Tongue (tissue), 2 donors: ENCODE results near the gene CARNS1. TPM values are rescaled to one million over a fixed set of nuclear protein-coding genes. Genes with fewer than 3 reads are reported as not detected.
A peak's percentile ranks its signal among the peaks of the same experiment; 100 is the strongest.
"Not testable (repeated sequence)": the region's sequence is repeated elsewhere in the genome, so short reads cannot be mapped to it uniquely, and the experiment has no call there.

Experiments used
- DNase-seq: peaks from one replicate; pipeline ENCODE4 v3.0.0-alpha.2; 2015
- total RNA-seq: library from RNA; depleted of rRNA; stranded (reverse); fragments of >200 nt; gene quantifications from one replicate; pipeline ENCODE4 v1.2.3, GENCODE V29; 2014

CARNS1 gene
- total RNA-seq, 1 donor from 2014 or later = 39.0 TPM

DNA sequence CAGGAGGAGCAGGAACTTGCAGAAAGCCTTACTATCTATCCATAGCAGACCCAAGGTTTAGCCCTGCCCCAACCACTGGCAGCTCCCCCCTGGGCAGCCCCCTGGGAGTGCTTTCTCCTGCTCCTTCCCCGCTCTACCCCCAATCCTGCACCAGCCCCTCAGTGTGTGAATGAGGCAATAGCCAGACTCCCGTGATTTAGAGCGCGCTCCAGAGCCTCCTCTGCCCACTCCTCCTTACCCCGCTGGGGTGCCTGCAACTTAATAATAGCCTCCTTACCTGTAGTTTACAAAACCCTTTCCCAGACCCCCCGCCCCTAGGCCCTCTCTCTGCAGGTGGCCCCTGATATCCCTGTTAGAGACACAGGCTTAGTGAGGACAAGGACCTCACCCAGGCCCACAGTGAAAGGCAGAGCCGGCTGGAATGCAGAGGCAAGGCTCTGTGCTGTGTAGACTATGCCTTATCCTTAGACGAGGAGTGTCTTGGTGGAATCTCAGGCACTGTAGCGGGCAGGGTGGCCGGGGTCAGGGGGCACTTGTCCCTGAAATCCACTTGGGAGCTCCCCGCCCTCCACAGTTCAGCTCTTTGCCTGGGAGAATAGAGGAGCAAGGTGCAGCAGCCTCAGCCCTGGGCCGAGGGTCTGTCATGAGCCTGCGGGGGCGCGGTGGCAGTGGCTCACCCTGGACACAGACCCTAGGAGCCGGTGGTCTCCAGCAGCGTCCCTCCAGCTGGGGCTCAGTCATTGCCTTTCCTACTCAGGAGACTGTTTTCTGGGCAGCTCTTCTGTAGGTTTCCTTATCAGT, 4.3 kb upstream of the CARNS1 start:
- no peak for DNase-seq

DNA sequence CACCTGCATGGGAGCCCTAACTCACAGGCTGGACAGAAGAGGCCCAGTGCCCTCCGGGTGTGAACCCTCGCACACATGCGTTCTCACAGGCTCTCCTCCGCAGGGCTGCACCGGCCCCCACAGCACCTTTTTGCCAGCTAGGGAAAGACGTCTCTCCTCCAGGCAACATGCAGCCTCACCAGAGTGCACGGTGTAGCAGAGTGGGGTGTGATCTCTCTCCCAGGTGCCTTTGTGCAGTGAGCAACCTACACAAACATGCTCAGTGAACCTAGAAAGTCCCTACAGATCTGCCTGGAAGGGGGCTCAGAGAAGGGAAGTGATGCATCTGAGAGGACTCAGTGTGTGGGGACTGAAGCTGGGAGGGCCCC, 3.7 kb upstream of the CARNS1 start:
- DNase-seq = no peak

DNA sequence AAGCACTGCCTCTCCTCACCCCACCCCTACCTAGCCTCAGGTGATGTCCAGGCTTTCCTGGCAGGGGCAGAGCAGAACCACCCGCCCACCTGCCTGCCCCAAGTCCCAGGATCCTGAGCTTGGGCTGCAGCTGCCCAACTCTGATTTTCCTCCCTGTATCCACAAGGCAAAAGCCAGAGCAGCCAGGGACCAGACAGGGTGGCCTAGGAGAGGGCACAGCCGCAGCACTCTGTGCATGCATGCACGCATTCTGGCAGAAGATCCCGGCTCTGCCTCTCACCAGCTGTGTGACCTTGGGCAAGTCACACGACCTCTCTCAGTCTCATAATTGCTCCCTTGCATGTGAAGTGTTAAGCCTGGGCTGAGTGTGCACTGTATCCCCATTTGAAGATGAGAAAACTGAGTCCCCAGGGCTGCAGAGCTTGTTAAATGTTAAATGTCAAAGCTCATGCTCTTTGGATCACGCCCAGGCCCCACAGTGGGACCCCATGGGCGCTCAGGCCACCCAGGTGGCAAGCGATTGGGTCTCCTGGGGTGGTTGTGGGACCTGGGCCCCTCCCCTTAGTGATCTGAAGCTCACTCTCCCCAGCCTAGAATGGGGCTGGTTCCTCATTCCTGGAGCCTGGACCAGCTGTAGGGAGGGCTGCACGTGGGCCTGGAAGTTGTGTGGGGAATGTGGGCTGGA, 2.8 kb upstream of the CARNS1 start:
- no peak for DNase-seq

DNA sequence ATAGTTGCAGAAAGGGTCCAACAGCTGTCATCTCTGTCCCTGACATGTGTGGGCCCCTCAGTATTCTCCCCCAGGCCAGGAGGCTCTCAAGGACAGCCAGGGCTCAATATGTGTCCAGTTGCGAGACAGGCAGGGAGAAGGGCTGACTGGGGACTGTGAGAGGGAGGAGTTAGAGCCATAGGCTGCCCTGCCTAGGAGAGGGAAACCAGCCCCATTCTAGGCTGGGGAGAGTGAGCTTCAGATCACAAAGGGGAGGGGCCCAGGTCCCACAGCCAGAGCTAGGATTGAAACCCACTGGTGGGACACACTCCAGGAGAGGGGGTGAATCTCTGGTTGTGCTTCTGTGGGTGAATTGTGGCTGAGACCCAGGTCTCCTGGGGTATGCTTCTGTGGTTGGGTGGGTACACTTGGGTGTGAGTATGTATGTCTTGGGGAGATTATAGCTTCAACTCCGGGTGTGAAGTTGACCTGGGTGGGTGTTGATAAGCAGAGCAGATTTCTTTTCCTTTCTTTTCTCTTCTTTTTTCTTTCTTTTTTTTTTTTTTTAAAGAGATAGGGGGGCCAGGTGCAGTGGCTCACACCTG, 2.1 kb upstream of the CARNS1 start:
- no peak for DNase-seq

DNA sequence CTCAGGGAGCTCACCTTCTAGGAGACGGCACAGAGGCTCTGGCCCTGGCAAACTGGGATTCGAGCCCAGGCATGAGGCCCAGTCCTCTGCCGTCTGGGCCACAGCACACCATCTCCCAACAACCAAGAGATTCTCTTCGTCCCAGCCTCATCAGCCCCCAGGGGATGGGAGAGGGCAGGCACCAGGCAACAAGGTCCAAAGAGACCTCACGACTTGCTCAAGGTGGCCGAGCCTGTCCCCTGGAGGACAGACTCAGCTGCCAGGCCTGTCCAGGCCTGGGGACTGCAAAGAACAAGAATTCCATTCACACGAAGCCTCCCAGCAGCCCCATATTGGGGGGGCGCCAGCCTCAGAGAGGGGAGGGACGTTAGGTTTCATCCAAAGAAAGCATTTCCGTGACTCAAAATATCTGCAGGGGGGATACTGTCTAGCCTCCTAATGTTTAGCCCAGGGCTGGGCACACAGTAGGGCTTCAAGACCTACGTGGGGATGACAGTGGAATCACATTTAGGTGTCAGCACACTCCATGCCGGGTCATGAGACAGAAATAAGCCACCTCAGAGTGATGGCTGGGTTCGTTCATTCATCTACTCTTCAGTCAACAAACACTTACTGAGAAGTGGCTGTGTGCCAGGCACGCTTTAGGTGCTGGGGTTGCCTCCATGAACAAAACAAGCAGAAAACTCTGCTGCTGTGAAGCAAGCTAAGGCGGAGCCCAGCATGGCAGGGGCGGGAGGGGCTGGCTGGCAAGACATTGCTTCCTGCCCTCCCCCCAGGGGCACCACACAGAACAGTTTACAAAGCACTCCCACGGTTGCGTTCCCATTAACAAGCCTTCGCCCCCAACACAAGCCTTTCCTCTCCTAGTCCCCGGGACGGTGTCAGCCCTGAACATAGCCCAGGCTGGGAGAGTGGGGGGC, 1.2 kb downstream of the CARNS1 start:
- peak; percentile 80 for DNase-seq

DNA sequence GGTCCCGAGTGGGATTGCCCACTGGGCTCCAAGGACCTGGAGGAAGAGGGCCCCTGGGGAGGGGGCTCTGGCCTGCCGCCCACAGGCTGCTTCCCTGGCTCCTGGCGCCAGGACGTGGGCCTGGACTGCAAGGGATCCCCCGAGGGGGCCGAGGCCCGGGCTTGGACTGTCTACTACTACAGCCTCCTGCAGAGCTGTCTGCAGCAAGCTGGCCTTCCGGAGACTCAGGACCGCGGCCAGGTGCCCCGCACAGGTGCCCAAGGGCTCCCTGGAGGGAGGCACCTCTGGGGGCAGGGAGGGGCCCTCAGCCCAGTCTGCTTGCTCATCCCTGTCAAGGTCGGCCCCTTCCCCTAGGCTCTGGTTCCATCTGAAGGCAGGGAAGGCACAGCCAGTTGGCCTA, 1.9 kb downstream of the CARNS1 start:
- no peak for DNase-seq

DNA sequence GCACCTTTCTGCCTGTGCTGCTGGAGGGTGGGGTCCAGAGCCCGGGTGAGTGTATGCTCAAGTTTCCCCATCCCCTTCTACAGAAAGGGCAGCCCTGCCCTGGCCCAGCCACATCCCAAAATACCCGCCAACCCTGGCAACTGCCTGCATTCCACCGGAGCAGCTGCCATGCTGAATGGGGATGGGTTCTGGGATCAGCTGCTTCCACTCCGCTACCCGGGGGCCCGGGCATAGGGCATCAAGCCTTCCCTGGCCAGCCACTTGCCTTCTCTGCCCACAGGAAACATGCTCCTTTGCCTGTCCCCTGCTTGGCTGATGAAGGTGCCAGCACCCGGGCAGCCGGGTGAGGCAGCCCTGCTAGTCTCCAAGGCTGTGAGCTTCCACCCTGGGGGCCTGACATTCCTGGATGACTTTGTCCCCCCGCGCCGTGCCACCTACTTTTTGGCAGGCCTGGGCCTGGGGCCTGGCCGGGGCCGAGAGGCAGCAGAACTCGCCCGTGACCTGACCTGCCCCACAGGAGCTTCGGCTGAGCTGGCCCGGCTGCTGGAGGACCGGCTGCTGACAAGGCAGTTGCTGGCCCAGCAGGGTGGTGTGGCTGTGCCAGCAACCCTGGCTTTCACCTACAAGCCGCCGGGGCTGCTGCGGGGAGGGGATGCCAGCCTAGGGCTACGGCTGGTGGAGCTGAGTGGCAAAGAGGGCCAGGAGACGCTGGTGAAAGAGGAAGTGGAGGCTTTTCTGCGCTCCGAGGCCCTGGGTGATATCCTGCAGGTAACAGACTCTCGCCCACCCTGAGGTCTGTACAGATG, 3.2 kb downstream of the CARNS1 start:
- DNase-seq = peak; percentile 93

DNA sequence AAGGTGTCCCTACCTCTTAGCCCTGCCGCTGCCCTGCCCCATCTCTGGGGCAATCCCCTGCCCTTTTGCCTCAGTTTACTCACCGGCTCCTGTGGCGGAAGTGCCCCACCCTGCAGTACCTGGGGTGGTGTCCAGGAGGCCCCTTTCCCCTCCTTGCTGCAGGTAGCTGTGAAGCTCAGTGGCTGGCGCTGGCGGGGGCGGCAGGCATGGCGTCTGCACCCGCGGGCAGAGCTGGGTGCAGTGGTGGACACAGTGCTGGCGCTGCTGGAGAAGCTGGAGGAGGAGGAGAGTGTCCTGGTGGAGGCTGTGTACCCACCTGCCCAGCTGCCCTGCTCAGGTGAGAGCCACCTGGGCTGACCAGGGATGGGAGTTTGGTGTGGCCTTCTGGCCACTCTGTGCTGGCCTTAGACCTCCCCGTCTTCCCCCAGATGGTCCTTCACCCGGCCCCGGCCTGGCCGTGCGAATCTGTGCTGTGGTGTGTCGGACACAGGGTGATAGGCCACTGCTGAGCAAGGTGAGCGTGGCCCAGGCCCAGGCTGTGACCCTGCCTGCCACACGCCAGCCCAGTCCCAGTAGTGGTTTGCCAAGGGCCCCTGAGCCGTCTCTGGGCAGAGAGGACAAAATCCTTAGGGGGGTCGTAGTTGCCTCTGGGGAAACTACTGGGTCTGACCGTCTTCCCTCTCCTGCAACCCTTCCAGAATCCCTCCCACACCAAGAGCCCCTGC, 4.0 kb downstream of the CARNS1 start:
- DNase-seq = no peak

DNA sequence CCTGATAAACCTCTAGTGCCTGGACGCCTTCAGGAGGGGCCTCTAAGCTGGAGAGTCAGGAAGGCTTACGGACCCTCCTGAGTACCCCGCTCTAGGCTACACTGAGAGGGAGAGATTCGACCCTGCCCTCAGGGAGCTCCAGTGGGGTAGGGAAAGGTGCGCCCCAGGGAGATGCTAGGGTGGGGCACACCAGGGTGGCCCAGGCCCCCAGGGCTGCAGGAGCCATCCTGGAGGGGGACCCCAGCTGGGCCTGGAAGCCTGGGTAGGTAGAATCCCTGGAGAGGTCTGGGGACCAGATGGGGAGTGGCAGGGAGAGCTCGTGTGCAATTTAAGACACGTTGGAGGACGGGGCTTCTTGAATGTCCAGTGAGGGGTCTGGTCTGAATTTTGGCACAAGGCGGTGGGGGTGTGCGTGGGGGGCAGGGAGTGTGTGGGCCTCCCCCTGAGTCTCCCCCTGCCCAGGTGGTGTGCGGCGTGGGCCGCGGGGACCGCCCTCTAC, 4.7 kb downstream of the CARNS1 start:
- DNase-seq = no peak

DNA sequence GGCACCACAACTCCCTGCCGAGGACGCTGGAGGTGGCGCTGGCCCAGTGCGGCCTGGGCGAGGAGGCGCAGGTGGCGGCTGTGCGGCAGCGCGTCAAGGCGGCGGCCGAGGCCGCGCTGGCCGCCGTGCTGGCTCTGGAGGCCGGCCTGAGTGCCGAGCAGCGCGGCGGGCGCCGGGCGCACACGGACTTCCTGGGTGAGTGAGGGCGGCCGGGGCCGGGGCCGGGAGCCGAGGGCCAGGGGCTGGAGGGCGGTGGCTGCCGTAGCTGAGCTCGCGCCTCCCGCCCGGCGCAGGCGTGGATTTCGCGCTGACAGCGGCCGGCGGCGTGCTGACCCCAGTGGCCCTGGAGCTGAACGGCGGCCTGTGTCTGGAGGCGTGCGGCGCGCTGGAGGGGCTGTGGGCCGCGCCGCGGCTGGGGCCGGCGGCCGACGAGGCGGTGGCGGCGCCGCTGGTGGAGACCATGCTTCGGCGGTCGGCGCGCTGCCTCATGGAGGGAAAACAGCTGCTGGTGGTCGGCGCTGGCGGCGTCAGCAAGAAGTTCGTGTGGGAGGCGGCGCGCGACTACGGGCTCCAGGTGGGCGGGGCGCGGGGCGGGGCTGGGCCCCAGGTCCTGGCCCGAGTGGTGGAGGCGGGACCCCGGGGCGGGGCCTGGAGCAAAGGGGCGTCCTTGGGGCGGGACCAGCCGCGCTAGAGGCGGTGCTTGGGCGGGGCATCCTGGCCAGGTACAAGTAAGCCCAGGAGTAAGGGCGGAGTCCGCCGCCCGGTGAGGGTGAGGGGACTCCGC, 5.4 kb downstream of the CARNS1 start:
- DNase-seq = peak; percentile 97

DNA sequence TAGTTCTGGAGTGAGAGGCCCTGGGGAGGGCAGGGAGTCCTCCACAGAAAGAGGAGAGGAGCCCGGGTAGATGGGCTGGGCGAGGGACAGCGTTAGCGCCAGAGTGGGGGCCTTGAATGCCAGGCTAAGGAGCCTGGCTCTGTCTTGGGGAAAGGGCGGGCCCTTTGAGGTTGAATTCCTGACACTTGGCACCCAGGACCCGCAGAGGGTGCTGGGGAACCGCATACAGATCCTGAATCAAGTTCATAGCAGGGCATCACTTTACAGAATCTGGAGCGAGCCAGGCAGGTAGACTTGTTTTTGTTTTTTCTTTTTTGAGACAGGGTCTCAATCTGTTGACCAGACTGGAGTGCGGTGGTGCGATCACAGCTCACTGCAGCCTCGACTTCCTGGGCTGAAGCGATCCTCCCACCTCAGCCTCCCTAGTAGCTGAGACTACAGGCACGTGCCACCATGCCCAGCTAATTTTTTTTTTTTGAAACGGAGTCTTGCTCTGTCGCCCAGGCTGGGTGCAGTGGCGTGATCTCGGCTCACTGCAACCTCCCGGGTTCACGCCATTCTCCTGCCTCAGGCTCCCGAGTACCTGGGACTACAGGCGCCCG, 6.1 kb downstream of the CARNS1 start:
- DNase-seq = no peak

DNA sequence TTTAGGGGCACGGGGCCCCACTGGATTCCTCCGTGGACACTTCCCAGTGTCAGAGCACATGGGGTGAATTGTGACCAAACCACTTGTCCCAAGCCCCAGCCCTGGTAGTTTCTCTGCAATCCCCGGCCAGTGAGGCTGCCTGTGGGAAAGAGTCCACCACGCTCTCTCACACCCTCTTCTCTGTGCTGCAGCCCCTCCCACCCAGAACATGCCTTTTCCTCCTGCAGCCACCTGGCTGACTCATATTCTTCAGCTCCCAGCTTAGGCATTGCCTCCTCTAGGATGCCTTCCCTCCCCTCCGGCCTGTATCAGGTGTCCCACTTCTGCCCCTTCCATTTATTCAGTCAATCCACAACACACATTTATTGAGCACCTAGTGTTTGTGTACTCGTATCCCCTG, 7.4 kb downstream of the CARNS1 start:
- no peak for DNase-seq

DNA sequence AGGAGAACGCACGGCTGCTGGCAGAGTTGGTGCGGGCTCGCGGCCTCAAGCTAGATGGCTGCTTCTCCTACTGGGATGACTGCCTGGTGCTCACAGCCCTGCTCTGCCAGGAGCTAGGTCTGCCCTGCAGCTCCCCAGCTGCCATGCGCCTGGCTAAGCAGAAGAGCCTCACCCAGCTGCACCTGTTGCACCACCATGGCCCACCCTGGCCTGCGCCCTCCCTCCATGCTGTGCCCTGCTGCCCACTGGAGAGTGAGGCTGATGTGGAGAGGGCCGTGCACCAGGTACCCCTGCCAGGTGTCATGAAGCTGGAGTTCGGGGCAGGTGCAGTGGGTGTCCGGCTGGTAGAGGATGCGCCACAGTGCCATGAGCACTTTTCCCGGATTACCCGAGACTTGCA, 8.0 kb downstream of the CARNS1 start:
- no peak for DNase-seq

DNA sequence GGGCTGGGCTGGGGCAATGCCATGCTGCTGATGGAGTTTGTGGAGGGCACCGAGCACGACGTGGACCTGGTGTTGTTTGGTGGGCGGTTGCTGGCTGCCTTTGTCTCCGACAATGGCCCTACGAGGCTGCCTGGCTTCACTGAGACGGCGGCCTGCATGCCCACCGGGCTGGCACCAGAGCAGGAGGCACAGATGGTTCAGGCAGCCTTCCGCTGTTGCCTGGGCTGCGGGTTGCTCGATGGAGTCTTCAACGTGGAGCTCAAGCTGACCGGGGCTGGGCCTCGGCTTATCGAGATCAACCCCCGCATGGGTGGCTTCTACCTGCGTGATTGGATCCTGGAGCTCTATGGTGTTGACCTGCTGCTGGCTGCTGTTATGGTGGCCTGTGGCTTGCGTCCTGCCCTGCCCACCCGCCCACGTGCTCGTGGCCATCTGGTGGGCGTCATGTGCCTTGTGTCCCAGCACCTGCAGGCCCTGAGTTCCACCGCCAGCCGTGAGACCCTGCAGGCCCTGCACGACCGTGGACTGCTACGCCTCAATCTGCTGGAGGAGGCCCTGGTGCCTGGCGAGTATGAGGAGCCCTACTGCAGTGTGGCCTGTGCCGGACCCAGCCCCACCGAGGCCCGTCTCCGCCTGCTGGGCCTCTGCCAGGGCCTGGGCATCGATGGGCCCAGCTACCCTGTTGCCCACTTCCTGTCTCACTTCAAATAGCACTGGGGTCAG, 8.6 kb downstream of the CARNS1 start:
- DNase-seq = no peak

DNA sequence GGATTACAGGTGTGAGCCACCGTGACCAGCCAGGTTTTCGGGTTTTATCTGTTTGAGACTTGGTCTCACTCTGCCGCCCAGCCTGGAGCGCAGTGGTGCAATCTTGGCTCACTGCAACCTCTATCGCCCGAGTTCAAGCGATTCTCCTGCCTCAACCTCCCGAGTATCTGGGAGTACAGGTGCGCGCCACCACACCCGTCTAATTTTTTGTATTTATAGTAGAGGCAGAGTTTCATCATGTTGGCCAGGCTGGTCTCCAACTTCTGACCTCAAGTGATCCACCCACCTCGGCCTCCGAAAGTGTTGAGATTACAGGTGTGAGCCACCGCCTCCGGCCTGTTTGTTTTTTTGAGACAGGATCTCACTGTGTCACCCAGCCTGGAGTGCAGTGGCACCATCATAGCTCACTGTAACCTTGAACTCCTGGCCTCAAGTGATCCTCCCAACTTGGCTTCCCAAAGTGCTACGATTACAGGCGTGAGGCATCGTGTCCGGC, 11.9 kb downstream of the CARNS1 start:
- not testable (repeated sequence) for DNase-seq

DNA sequence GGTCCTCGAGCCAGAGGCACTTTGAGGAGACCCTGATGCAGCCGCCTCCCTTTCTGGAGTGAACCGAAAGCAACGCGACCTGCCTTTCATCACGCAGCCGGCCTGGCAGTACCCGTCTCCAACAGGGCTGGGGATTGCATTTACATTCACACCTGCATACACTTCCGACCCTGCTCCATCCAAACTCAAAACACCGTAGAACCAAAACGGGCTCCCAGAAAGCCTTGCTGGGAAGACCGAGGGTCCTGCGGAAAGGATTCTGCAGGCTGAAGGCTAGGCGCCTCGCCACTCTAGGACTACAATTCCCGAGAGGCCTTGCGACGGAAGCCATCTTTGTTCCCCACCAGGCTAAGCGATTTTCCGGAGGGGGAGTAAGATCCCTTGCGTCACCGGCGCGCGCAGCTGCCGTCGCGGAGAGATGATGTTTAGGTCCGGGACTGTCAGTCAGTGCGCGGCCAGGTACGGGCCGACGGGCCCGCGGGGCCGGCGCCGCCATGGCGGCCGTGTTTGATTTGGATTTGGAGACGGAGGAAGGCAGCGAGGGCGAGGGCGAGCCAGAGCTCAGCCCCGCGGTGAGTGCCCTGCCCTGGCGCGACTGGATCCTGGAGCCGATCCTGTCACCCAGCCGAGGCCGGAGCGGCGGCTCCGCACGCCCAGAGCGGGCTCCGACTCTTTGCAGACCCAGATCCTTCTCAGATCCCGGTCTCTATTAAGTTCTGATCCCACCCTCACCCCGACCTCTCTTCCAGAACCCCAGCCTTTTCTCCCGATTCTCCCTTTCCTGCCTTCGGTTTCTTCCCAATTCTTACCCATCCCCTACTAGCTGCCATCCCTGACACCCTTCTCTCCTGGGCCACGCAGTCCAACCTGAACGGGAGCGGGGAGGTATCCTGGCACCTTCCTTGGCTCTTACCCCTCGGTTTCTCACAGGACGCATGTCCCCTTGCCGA, 12.8 kb downstream of the CARNS1 start, which contains the start of gene RPS6KB2:
Gene RPS6KB2, plus strand, starts transcription at position 443 of the 950 bp plus-strand sequence. Its CDS starts 52 bp downstream, at position 495.
- DNase-seq = peak; percentile 99

DNA sequence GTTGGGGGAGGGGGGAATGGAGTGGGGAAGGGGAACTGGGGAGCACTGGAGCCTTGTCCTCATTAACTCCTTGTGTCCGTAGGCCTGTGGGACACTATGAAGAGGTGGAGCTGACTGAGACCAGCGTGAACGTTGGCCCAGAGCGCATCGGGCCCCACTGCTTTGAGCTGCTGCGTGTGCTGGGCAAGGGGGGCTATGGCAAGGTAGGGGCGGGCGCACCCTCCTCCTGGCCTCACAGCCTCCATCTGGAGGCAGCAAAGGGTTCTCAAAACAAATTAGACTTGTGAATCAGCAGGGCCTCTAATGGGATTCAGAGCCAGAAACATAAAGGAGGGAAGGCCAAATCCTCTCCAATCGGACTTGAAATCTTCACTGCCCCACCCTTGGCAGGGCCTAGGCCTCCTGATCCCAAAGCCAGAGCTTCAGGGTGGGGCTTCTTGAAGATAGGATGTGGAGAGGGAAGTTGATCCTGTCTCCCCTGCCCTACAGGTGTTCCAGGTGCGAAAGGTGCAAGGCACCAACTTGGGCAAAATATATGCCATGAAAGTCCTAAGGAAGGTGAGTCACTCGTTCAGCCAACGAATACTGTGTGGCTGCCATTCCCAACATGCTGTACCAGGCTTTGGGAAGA, 13.7 kb downstream of the CARNS1 start:
- no peak for DNase-seq
